Measurements from ENCODE around the gene TWNK. TPM values are rescaled to one million over a fixed set of nuclear protein-coding genes. Genes with fewer than 3 reads are reported as not detected.

The TWNK gene
- total and polyA plus RNA-seq, 9 of the 15 experiments (the other 6 are each of a cell fraction or from before 2014, with no cell fraction given): 11.6 to 34.7 (median 17.4) TPM

DNA sequence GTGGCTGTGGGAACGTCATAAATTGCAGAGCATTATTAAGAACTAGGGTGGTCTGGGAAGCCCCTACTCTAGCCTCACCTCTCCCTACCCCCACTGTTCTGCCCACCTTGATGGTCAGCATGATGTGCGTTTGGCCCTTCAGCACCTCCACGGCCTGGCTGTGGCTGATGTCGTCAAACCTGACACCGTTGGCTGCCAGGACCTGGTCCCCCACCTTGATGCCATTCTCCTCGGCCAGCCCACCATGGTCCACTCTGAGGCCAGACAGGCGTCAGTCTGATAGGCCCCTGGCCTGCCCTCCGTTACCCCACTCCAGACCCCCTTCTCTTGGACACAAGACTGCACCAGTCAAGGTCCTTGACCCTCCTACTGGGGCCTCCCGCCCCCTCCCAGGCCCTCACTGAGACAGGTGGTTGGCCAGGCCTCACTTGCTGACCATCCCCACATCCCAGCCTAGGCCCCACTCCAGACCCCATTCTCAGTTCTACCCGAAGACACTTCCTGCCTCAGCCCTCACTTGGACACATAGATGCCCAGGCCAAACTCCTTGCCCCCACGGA lies 34.4 kb downstream of the TWNK start:
- CTCF ChIA-PET (ENCODE audit: low intra/inter-chr PET ratio): no interaction called here
- 8% methylated on average over 8 of the region's 11 CpGs for WGBS (ENCODE audit: insufficient coverage, low coverage, missing lambda C conversion rate)
- POLR2A ChIA-PET: no interaction called here

More for the DNA sequence above, 34.4 kb downstream of the TWNK start:
- no peak for ATAC-seq
- Histone ChIP-seq H3K27ac (ENCODE audit: extremely low read depth, low read depth, low read length) (no peak overlapping the region), H3K36me3 (ENCODE audit: control insufficient read depth, insufficient read depth, low read length) (no peaks in the 10 kb centered on the region), H3K79me2 (ENCODE audit: control insufficient read depth, insufficient read depth, low read length) (no peaks in the 10 kb centered on the region), H3K4me1 (replicated peaks in 1 of 2; ENCODE audit: control insufficient read depth in 2 of 2, insufficient read depth in 2 of 2, low read length in 2 of 2) (peaks cover 0 to 13% of the 10 kb centered on the region in 2 experiments; a peak in 3 of 5 replicates), H3K27me3 (ENCODE audit: control insufficient read depth in 2 of 2, insufficient read depth in 2 of 2, low read length in 2 of 2) (no peaks in the 10 kb centered on the region), H3K4me2 (ENCODE audit: insufficient read depth, low read length) (no peak overlapping the region), H3K9ac (ENCODE audit: insufficient read depth in 1 of 2, low read depth in 2 of 2, low read length in 2 of 2) (no peak overlapping the region), H3K9me3 (replicated peaks; ENCODE audit: control insufficient read depth, insufficient read depth, low read depth, low read length) (no peaks in the 10 kb centered on the region), H2AFZ (ENCODE audit: low read depth, low read length) (no peak overlapping the region), H3K4me3 (no peak overlapping the region), H4K20me1 (replicated peaks; ENCODE audit: control insufficient read depth, insufficient read depth, low read length) (no peaks in the 10 kb centered on the region), H3K9me1 (ENCODE audit: control insufficient read depth, insufficient read depth, low read length) (no peaks in the 10 kb centered on the region)
- in situ Hi-C loops (cut with MboI) (no loop called here), intact Hi-C loops (cut with micrococcal nuclease) (no loop called here)
- no TSS peak for BruUV-seq (replicated peaks)
- no peak for DNase-seq (ENCODE audit: extremely low read depth in 1 of 4, low spot score in 3 of 4)
- TF ChIP-seq HMG20A (CRISPR knock-in tag; conservative IDR thresholded peaks at IDR 0.05): no peak
- TF ChIP-seq BACH1 (tag; IDR thresholded peaks at IDR 0.05): no peak
- TF ChIP-seq, protein P1, sequence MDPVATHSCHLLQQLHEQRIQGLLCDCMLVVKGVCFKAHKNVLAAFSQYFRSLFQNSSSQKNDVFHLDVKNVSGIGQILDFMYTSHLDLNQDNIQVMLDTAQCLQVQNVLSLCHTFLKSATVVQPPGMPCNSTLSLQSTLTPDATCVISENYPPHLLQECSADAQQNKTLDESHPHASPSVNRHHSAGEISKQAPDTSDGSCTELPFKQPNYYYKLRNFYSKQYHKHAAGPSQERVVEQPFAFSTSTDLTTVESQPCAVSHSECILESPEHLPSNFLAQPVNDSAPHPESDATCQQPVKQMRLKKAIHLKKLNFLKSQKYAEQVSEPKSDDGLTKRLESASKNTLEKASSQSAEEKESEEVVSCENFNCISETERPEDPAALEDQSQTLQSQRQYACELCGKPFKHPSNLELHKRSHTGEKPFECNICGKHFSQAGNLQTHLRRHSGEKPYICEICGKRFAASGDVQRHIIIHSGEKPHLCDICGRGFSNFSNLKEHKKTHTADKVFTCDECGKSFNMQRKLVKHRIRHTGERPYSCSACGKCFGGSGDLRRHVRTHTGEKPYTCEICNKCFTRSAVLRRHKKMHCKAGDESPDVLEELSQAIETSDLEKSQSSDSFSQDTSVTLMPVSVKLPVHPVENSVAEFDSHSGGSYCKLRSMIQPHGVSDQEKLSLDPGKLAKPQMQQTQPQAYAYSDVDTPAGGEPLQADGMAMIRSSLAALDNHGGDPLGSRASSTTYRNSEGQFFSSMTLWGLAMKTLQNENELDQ (CRISPR knock-in tag; IDR thresholded peaks at IDR 0.05; ENCODE audit: borderline replicate concordance): no peak
- no peak for TF ChIP-seq ZNF57 (CRISPR knock-in tag; IDR thresholded peaks at IDR 0.05)
- TF ChIP-seq ZNF436 (CRISPR knock-in tag; IDR thresholded peaks at IDR 0.05): no peak
- no peak for TF ChIP-seq SIRT6 (IDR thresholded peaks at IDR 0.05; ENCODE audit: low read depth, low read length)
- no peak for FAIRE-seq

Measured in K562 (cell line).